Bladder microvascular endothelial cell (primary cell): ENCODE data around the gene TYRP1. TPM values are rescaled to one million over a fixed set of nuclear protein-coding genes. Genes with fewer than 3 reads are reported as not detected.

Experiments used
- total RNA-seq: library from RNA; depleted of rRNA; stranded (reverse); fragments of >200 nt; gene quantifications from 2 replicates; pipeline ENCODE4 v1.2.3, GENCODE V29; 2014

The TYRP1 gene
- under 0.01 and 1.4 TPM in 2 replicates for total RNA-seq

GRCh38 chr9:12693141-12693540 lies at the start of gene TYRP1:
Gene TYRP1 (plus strand): TSS chr9:12693385. CDS start chr9:12693997, 612 bp downstream.

Other genes starting within 250 kb of the TYRP1 start
- 5.7 and 11.3 TPM in 2 replicates for gene LURAP1L, start 81.6 kb downstream of the TYRP1 start, total RNA-seq